GM19023 (cell line): Measurements from ENCODE around the gene ARHGAP18.
"Not testable (repeated sequence)": the region's sequence is repeated elsewhere in the genome, so short reads cannot be mapped to it uniquely, and the experiment has no call there.

Source experiments
- ATAC-seq: cut with Tn5 transposase; IDR thresholded peaks from one replicate; pipeline ENCODE4 v1.9.1; 2021; ENCODE audit warnings: mild to moderate bottlenecking, moderate library complexity; ENCODE audit not compliant: unreplicated experiment

ARHGAP18 gene

GRCh38 chr6:129597023-129597713 is 112.8 kb downstream of the ARHGAP18 start:
- no peak for ATAC-seq

- no peak for ATAC-seq
Observed at GRCh38 chr6:129596522-129596921, 113.5 kb downstream of the ARHGAP18 start.

GRCh38 chr6:129593233-129593564 is 116.8 kb downstream of the ARHGAP18 start:
- ATAC-seq, result no peak

- no peak for ATAC-seq
Observed at GRCh38 chr6:129592516-129593232, 117.3 kb downstream of the ARHGAP18 start.

- no peak for ATAC-seq
Observed at GRCh38 chr6:129590408-129591022, 119.5 kb downstream of the ARHGAP18 start.

GRCh38 chr6:129586815-129587214 is 123.2 kb downstream of the ARHGAP18 start:
- ATAC-seq, result no peak

- ATAC-seq, result no peak
Observed at GRCh38 chr6:129583866-129584265, 126.1 kb downstream of the ARHGAP18 start.

GRCh38 chr6:129578315-129578714 is 131.7 kb downstream of the ARHGAP18 start:
- no peak for ATAC-seq

- ATAC-seq, result no peak
Observed at GRCh38 chr6:129577691-129578090, 132.3 kb downstream of the ARHGAP18 start.

- ATAC-seq, result no peak
Observed at GRCh38 chr6:129576456-129576855, 133.5 kb downstream of the ARHGAP18 start.

- ATAC-seq, result no peak
Observed at GRCh38 chr6:129575378-129576118, 134.4 kb downstream of the ARHGAP18 start.

- ATAC-seq, result not testable (repeated sequence)
Observed at GRCh38 chr6:129574605-129575004, 135.4 kb downstream of the ARHGAP18 start.

GRCh38 chr6:129570929-129571328 is 139.0 kb downstream of the ARHGAP18 start:
- not testable (repeated sequence) for ATAC-seq

GRCh38 chr6:129568015-129568414 is 142.0 kb downstream of the ARHGAP18 start:
- ATAC-seq, result no peak

- ATAC-seq, result no peak
Observed at GRCh38 chr6:129567374-129567773, 142.6 kb downstream of the ARHGAP18 start.

- ATAC-seq, result no peak
Observed at GRCh38 chr6:129565811-129566210, 144.2 kb downstream of the ARHGAP18 start.

- ATAC-seq, result no peak
Observed at GRCh38 chr6:129565366-129565765, 144.6 kb downstream of the ARHGAP18 start.

- ATAC-seq, result no peak
Observed at GRCh38 chr6:129558248-129558647, 151.7 kb downstream of the ARHGAP18 start.

- no peak for ATAC-seq
Observed at GRCh38 chr6:129555206-129555832, 154.7 kb downstream of the ARHGAP18 start.

- ATAC-seq, result no peak
Observed at GRCh38 chr6:129552413-129552812, 157.6 kb downstream of the ARHGAP18 start.

- ATAC-seq, result no peak
Observed at GRCh38 chr6:129551486-129551885, 158.5 kb downstream of the ARHGAP18 start.
